GM06990 (cell line): ENCODE data around the gene PNMA8B.
"Not testable (repeated sequence)": the region's sequence is repeated elsewhere in the genome, so short reads cannot be mapped to it uniquely, and the experiment has no call there.

Experiments used
- DNase-seq: peaks from one replicate; pipeline ENCODE4 v3.0.0-alpha.2; 2011; ENCODE audit not compliant: insufficient read length; ENCODE audit errors: extremely low read depth
- H3K27me3 ChIP-seq: replicated peaks from 2 replicates; pipeline ENCODE4 v1.6.0; 2011; ENCODE audit warnings: low read length; ENCODE audit not compliant: control insufficient read depth, insufficient read depth
- H3K36me3 ChIP-seq: 2 replicates; pipeline ENCODE4 v1.5.1; 2011; ENCODE audit warnings: low read length; ENCODE audit not compliant: control insufficient read depth, insufficient read depth
- H3K4me3 ChIP-seq: replicated peaks from 2 replicates; pipeline ENCODE4 v1.5.1; 2011; ENCODE audit warnings: low read depth, mild to moderate bottlenecking, control low read depth, low read length
- CTCF ChIP-seq: IDR thresholded peaks from 2 replicates; pipeline ENCODE4 v1.5.1; 2011; ENCODE audit warnings: low read length, control low read depth, mild to moderate bottlenecking, inconsistent platforms; ENCODE audit not compliant: insufficient read depth, poor library complexity, severe bottlenecking

Gene PNMA8B

GRCh38 chr19:46503848-46504453 is 8.3 kb upstream of the PNMA8B start:
- DNase-seq: no peak
- TF ChIP-seq CTCF: no peak
- no peak overlapping the region for H3K4me3 ChIP-seq
- no peaks in the 10 kb centered on the region for H3K27me3 ChIP-seq
- H3K36me3 ChIP-seq: no peaks in the 10 kb centered on the region

GRCh38 chr19:46502891-46503290 is 7.2 kb upstream of the PNMA8B start:
- DNase-seq: no peak
- no peak for TF ChIP-seq CTCF
- no peak overlapping the region for H3K4me3 ChIP-seq
- H3K36me3 ChIP-seq: no peaks in the 10 kb centered on the region
- H3K27me3 ChIP-seq: no peaks in the 10 kb centered on the region

GRCh38 chr19:46499692-46500091 is 4.0 kb upstream of the PNMA8B start:
- no peak for TF ChIP-seq CTCF
- DNase-seq: no peak

DNA sequence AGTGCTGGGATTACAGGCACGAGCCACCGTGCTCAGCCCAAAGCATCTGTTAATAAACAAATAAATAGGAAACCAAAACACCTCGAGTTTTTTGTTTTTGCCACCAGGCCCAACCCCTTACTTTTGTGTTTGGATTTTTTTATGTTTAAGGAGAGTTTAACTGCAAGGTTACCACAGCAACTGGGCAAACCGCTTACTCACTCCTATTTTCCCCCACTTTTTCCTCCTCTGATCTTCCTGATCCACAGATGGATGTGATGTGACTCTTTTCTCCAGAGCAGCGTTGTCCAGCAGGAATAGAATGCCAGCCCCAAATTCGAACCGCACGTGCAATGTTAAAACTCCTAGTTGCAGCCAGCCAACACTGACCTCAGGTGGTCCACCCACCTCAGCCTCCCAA is 2.1 kb upstream of the PNMA8B start:
- no peaks in the 10 kb centered on the region for H3K36me3 ChIP-seq
- DNase-seq: no peak
- no peak for TF ChIP-seq CTCF
- no peaks in the 10 kb centered on the region; the same call in 1 of the 2 replicates for H3K27me3 ChIP-seq
- H3K4me3 ChIP-seq: no peak overlapping the region

More at GRCh38 chr19:46499692-46500091, 4.0 kb upstream of the PNMA8B start:
- H3K4me3 ChIP-seq: no peak overlapping the region
- H3K27me3 ChIP-seq: no peaks in the 10 kb centered on the region; the same call in 1 of the 2 replicates
- no peaks in the 10 kb centered on the region for H3K36me3 ChIP-seq

GRCh38 chr19:46496886-46497285 is 1.2 kb upstream of the PNMA8B start:
- not testable (repeated sequence) for H3K27me3 ChIP-seq, DNase-seq, H3K4me3 ChIP-seq, H3K36me3 ChIP-seq

DNA sequence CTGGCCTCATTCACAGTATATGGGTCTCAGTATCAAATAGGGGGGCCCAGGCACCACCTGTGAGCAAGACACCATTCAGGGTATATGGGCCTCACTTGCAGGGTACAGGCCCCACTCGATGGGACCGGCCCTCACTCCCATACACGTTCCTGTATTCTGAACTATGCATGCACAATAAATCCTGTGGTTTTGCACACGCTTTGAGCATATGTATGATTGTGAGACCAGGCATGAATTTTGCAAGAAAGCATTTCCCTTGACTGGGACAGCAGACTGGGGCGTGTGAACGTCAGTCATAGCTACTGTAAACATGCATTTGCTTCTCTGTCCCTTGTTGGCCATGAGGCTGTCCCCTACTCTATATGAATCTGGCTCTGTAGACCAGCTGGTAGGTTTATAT is 637 bp upstream of the PNMA8B start:
- H3K4me3 ChIP-seq: no peak overlapping the region
- no peaks in the 10 kb centered on the region for H3K36me3 ChIP-seq
- no peak for DNase-seq
- no peak for TF ChIP-seq CTCF
- H3K27me3 ChIP-seq: peaks cover 2% of the 10 kb centered on the region
